T-helper 9 cell (primary cell): ENCODE data around the gene JADE1.

ENCODE experiments used
- DNase-seq: peaks from one replicate; pipeline ENCODE4 v3.0.0-alpha.2; 2020

The JADE1 gene

DNA sequence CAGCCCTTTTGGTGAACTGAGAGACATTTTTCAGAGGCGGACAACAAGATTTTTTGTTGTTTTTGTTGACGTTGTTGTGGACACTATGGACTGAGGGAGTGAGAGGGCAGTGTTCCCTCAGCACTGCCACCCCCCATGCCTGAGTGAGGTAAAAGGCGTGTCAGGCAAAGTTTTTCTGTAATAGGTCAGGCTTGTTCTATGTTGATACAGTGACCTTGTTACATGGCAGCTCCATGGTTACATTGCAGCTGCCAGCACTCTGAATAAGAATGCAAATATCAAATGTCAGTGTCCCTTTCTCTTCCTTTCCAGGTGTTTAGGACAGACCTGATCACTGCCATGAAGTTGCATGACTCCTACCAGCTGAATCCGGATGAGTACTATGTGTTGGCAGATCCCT lies 36.6 kb downstream of the JADE1 start:
- no peak for DNase-seq

- DNase-seq: no peak
Observed at GRCh38 chr4:128847082-128847724, 37.7 kb downstream of the JADE1 start.

DNA sequence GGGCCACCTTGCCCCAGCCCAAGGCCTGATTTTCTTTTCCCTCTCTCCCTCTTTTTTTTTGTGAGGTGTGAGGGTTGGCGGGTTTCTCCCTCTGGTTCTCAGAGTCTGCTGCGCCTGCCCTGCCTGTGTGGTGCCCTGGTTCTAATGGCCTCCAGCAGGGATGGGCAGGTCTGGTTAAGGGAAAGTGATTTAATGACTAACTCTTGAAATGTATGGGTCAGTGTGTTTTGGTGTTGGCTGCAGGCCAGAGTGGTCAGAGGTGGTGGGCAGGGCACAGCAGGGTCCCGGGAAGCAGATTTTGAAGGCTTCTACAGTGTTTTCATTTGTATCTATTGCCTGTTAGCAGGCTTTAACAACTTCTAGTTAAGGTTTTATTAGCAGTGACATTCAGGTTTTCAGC lies 39.0 kb downstream of the JADE1 start:
- no peak for DNase-seq

GRCh38 chr4:128850252-128850651 lies 40.8 kb downstream of the JADE1 start:
- DNase-seq: no peak

- no peak for DNase-seq
Observed at GRCh38 chr4:128853741-128854140, 44.2 kb downstream of the JADE1 start.

DNA sequence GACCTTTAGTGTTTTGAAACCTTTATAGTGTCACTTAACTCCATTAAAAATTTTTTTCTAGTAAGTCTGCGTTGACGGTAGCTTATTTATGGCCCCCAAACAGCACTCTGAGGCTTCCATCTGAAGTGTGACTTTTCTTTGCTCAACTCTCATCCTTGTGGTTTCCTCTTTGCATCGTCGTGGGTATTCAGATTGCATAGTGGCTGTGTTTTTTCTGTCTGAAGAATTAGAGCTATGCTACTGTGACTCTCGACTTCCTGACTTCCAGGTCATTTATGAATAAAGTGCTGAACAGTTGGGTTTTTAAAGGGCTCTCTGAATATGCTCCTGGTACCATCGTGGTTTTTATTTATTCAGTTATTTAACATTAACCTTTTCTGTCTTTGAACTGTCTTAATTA lies 44.9 kb downstream of the JADE1 start:
- DNase-seq: no peak

- no peak for DNase-seq
Observed at GRCh38 chr4:128855621-128856020, 46.1 kb downstream of the JADE1 start.

GRCh38 chr4:128856246-128856645 lies 46.7 kb downstream of the JADE1 start:
- DNase-seq: no peak

- no peak for DNase-seq
Observed at GRCh38 chr4:128858879-128859671, 49.6 kb downstream of the JADE1 start.

DNA sequence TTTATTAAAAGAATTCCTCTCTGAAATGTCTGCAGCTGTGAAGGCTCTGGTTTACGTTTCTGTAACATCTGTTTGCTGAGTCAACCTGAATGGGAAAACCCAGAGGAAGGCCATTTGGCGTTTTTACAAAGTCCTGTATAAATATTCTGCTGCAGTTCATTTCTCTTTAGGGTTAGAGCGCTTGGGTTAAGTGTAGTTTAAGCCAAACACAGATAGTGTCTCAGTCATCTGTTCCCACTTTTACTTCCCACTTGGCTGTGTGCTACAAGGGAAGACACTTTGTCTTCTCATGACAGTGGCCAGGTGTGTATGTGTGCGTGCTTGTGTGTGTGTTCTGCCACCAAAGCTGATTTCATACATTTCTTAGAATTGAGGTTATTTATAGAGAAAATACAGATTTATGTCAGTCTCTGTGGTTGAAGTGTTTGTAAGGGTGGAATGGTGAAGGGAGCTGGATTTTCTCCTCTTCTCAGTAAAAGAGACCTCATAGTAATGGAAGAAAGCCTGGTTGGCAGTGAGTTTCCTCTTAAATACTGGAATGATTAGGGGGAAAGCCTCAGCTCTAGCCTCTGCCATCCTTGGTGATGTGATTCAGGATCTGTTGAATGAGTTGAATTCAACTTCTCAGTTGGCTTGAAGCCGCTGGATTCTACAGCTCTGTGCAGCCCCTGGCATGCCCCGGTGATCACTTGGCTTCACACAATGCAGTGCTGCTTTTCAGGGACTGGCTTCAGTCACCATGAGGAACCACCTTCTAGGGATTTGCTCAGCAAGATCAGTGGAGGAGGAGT lies 50.6 kb downstream of the JADE1 start:
- DNase-seq: no peak

DNA sequence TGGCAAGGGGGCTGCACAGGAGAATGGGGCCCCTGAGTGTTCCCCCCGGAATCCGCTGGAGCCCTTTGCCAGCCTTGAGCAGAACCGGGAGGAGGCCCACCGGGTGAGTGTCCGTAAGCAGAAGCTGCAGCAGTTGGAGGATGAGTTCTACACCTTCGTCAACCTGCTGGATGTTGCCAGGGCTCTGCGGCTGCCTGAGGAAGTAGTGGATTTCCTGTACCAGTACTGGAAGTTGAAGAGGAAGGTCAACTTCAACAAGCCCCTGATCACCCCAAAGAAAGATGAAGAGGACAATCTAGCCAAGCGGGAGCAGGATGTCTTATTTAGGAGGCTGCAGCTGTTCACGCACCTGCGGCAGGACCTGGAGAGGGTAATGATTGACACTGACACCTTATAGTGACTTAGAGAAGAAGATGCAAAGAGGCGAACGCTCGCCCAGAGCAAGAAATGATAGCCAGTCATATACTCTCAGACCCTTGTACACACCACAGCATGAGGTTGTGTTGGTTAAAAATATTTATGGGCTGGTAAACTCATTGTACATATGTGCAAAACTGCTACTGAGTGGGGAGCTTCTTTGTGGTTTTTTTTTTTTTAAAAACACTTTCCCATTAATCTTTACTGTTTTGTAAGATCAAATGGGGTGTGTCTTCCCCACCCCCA lies 52.5 kb downstream of the JADE1 start:
- no peak for DNase-seq

- peak; percentile 17 for DNase-seq
Observed at GRCh38 chr4:128862608-128863311, 53.3 kb downstream of the JADE1 start.

DNA sequence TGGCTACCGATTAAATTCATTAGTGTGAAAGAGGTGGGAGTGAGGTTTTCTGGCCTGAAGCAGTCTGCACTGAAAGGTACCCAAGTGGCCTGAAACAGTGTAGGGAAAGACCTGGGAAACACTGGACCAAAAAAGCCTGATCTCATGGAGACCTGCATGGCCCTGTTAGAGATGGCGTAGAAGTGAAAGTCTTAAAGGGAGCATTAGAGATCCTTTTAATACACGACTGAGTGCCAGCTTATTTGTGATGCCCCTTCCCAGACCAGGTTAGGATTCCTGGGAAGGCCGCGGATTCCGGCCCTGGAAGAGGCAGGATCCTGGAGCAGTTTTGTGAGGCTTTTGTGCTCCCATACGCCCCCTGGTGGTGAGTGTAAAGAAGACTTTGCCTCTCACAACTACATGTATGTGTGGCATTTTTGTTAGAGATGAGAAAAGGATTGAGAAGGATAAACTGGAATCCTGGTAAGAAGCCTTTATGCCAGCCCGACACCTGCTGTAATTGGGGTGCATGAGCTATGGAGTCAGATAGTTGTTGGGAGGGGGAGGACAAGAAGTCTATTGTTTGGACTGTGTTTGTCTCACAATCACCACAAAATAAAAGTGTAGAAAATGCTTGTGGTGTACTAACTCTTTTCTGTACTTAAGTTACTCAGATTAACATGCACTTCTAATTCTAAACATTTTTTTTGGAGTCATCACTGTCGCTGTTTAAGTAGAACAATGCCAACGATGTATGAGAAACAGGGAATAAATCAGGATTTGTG lies 54.0 kb downstream of the JADE1 start:
- DNase-seq: peak; percentile 70

- no peak for DNase-seq
Observed at GRCh38 chr4:128865132-128865531, 55.6 kb downstream of the JADE1 start.

GRCh38 chr4:128866269-128866668 lies 56.8 kb downstream of the JADE1 start:
- DNase-seq: no peak

GRCh38 chr4:128866691-128867090 lies 57.2 kb downstream of the JADE1 start:
- no peak for DNase-seq

GRCh38 chr4:128868758-128869157 lies 59.3 kb downstream of the JADE1 start:
- DNase-seq: no peak

DNA sequence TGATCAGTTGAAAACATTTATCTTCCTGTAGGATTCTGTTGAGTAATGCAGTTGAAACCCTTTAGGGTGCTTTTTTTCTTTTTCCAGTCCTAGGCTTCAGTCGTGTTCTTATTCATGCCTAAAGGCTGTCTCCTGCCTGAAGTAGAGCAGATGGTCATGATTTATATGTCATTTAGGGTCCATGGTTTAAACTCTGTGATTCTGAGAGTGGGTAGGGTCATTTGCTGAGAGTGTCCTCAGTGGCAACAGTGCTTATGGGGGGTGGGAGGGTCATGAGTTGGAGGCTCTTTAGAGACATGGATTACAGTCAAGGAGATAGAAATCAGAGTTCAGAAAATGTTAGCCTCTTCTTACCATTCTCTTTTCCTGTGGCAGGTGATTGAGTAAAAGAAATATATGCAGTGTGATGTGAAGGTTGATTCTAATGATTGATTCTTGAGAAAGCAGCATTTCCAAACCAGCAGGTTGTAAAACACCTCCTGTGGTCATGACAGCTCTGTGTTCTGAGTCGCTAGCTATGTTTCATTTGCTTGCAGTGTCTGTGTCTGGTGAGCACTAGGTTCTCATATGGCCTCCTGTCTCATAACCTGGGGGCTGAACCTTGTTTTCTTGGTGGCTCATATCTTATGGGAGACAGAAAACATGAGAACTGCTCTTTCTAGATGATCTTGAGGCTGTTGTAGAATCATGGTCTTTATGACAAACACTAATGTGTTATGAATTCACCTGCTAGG lies 60.4 kb downstream of the JADE1 start:
- no peak for DNase-seq

- DNase-seq: no peak
Observed at GRCh38 chr4:128871948-128872347, 62.4 kb downstream of the JADE1 start.

- DNase-seq: no peak
Observed at GRCh38 chr4:128876200-128876599, 66.7 kb downstream of the JADE1 start.

GRCh38 chr4:128877934-128878333 lies 68.4 kb downstream of the JADE1 start:
- DNase-seq: no peak
